HG03196 (cell line): Measurements from ENCODE around the gene COL27A1.

ENCODE experiments used
- ATAC-seq: cut with Tn5 transposase; IDR thresholded peaks from one replicate; pipeline ENCODE4 v1.9.1; 2021; ENCODE audit not compliant: unreplicated experiment

The COL27A1 gene

DNA sequence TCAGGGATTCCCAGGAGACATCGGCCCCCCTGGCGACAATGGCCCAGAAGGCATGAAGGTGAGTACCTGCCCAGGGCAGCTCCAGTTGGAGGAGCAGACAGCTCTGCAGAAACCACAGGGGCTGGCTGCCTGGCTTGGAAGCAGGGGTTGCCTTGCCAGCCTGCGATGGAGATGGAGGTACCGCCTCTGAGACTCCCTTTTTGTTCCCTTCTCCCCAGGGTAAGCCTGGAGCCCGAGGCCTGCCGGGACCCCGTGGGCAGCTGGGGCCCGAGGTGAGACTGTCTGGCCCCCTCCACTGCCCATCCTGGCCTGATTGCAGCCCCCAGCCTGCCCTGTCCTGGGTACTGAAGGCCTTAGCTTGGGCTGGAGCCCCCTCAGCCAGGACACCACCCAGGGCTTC is 84.9 kb downstream of the COL27A1 start:
- no peak for ATAC-seq

DNA sequence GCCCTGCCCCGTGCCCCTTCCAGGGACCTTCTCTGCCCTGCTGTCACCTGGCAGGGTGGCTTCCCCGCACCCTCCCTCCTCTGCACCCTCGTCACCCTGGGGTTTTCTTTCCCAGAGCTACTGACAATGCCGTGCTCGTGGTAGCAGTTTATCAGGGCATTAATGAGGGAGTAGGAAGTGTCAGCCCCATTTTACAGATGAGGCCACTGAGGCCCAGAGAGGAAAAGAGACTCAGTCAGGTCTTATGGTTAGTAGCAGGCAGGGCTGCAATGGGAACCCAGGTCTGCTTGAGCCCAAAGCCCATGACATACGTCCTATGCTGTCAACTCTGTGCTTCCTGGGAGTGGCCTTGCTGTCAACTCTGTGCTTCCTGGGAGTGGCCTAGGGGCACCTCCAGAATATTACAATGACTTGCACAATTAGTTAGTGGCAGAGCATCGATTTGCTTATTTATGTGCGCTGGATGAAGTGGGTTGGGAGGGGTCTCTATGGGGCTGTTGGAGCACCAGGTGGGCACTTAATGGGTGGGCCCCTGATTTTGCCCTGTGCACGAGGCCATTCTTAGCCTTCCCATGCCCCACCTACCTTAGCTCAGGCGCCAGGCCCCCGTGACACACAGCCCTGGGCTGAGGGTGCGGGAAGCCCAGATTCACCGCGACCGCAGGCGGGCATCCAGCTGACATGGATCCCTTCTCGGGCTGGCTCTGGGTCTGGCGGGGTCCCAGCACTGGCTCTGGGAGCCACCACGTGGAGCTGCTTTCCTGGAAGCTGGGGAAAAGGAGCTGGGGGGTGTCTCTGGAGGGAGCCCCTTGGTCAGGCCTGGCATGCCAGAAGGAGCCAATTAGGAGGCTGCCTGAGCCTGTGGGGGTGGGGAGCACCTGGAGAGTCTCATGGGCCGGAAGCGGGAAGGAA is 85.6 kb downstream of the COL27A1 start:
- no peak for ATAC-seq

DNA sequence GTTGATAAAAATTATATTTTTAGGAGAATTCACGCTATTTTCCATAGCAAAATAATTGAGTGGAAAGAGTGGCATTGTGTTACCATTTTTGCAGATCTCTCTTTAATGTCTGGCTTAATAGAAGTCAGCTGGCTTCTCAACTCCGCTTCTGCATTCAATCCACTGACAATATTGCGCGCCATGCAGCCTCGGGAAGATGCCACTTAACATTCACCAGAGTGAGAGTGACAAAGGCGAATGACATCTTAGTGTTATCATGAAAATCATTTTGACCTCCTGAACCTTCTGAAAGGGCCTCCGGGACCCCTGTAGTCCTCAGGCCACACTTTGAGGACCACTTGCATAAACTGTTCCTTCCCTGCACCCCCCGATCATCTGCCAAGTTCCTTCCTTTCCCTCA is 87.5 kb downstream of the COL27A1 start:
- ATAC-seq, result no peak

DNA sequence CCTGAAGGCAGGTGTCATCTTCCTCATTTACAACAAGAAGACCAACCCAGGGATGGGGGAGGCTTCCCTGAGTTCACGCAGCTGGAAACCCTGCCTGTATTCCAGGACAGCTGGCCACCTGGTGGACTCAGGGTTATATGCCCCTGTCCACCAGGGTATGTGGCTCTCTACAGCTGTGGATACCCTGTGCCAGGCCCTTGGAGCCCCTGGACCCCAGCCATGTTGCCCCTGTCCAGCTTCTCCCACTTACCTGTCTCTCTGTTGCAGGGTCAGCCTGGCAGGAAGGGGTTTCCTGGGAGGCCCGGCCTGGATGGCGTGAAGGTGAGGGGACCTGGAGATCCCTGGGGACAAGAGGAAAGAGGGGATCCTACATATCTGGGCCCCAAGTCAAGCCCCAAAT is 87.9 kb downstream of the COL27A1 start:
- ATAC-seq, result no peak

DNA sequence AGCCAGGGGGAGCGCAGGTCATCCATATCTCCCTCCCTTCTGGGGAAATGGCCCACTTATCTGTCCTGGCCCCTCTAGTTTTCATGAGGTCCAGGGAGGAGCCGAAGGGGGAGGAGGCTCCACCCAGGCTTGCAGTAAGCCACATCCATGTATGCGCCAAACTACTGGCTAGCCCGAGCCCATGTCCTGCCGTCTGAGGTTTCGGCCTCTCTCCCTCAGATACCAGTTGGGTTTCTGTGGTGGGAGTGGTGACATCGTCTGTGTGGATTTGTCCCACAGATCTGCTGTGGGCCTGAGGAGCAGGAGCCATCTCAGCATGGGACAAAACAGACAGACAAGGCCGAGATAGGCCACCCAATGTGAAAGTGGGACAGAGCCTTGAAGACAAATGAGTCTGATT is 89.2 kb downstream of the COL27A1 start:
- ATAC-seq, result no peak

DNA sequence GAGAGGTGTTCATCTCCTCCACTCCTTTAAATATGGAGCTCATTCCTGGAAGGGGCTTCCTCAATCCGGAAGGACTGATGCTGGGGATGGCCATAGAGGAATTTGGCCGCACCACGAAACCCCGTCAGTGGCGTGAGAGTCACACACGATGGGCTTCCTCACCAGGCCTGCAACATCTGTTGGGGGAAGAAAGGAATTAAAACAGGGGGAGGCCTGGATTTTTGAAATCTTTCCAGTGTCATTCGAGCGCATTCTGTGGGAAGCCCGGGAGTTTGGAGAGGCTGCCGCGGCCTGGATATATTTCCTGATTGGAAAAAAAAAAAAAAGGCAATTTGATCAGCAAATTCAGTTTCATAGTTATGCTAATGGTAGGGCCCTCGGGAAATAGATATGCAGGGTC is 91.2 kb downstream of the COL27A1 start:
- no peak for ATAC-seq

DNA sequence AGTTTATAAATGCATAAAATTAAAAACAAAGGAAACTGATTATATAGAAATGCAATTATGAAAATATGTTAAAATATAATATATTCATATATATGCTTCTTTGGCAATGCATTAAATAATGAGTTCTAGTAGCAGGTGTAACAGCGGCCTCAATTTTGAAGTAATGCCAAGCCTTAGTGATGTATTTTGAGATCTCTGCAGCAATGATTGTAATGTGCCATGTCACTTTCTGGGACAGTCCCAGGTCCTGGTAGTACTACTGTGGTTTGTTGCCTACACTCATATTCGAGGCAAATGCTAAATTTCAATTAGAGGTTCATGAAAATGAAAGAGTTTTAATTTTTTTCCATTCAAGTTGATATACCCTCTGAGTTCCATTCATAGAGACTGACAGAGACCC is 91.7 kb downstream of the COL27A1 start:
- no peak for ATAC-seq

DNA sequence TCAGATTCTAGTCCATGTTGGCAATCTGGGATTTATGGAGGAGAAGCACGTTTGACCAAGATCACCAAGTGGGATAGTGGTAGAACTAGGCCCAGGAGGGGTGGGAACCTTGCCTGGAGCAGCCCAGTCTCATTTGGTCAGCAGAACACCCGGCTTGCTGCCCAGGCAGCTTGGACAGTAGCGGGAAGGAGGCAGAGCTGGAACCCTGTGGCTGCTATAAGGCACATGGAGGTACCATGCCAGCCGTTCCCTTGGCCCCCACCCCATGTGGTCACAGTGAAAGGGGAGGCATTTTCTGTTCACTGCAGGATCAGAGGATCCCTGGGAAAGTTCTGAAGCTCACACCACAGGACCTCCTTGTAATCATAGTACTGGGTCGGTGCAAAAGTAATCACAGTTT is 92.2 kb downstream of the COL27A1 start:
- no peak for ATAC-seq

DNA sequence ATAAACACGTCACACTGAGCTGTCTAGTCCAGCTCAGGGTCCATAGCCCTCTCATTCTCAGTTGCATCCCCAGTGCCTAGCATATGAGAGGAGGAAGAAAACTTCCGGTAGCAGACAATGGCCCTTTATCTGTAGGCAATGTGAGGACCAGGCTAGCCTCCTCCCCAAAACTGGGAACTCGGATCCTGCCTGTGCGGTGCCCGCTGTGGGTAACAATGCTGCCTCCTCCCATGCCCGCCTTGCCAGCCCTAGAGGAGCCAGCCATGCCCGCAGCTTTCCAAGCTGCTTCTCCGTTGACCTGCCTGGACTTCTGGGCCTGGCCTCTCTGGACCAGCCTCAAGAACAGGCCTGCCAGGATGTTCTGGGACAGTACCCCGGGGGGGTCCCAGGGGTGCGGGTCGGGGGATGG is 93.0 kb downstream of the COL27A1 start:
- no peak for ATAC-seq

DNA sequence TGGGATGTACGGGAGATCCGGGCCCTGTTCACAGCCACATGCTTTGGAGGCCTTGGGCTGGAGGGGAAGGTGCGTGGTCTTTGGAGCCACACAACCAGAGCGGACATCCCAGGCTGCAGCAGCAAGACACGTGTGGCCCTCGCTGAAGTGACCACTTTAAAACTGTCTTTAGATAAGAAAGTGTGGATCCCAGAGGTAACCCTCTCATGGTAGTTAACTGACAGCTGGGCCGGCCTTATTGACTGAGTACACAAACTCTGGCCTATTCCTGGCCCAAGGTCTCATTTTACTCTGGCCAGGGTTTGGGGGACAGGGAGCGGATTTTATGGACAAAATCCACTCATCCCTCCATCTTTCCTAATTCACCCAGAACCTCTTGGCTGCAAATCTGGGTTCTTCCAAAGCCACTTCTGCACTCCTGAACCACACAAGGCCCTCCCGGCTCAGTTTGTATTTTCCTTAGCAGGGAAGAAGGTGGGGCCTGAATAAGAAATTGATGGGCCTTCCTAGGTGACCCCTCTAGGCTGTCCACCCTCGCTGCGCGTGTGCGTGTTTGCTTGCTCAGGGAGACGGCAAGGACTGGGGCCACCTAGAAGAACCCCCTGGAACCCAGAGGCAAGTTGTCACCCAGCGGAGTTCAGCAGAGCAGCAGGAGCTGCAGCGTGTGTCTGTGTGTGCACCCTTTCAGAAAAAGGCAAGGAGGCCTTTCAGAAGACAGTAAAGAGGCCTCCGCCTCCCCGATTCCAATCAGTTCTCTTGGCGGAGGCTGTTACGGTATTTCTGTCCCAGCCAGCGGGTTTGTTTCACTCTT is 94.3 kb downstream of the COL27A1 start:
- ATAC-seq, result no peak

DNA sequence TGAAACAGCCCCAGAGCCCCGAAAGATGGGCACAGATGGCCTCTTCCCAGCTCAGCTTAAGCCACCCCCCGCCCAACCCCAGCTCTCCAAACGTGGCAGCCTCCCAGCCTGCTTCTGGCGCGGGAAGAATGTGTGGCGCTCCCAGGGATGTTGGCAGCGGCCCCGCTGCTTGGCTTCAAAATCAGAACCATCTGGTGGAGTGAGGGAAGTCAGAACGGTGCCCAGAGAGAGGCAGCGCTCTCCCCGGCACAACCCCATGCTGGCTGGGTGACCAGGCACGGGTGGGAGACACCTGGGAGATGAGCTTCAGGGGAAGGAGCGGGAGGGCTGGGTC is 94.9 kb downstream of the COL27A1 start:
- no peak for ATAC-seq

DNA sequence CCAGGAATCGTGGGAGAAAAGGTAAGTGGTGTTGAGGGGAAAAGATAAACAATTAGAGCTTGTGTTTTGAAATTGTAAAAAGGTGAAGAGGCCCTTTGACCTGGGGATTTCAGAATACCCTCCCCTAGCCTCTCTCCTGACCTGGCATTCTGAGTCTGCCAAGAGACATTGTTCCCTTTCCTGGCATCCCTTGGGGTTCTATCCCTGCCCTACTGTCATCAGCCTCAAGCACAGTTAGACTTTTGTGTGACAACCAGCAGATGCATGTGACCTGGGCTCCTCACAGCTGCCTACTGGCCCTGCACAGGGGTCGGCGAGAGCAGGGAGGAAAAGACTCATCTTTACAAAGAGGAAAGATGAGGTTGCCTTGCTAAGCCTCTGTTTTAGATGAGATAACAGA is 95.3 kb downstream of the COL27A1 start:
- ATAC-seq, result no peak

DNA sequence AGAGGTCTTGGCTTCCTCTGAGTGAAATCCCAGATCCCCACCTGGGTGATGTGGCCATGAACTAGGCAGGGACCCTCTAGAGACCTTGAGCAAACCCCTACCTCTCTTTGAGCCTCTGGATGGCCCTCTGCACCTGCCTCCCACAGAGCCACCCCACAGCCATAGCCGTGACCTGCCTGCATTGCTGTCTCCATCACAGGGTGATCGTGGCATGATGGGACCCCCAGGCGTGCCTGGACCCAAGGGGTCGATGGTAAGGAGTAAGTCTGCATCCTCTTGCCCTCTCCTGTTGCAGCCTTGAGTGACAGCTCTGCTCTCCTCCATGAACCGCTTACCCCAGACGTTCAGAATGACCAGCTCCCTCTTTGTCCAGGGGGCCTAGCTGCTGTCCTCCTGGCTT is 97.1 kb downstream of the COL27A1 start:
- ATAC-seq, result no peak

DNA sequence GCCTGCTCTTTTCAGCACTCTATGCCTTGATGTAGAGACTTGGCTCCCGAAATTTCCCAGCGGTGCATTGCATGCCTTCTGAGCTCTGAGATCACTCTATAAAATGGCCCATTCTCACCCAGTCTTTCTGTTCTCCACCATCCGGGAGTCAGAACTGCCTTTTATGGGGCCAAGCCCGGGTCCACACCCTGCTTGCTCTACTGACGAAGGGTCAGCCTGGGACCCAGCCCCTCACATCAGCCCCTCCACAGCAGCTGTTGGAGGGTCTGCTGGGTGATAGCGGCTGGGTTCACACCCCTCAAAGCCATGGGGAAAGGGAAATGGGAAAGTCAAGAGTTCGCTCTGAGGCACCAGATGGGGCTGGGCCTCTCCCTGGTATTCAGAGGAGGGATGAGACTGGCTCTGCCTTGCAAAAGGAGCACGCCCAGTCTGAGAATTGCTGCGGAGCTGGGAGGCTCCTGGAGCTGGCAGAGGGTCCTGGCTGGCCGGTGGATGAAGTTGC is 101.5 kb downstream of the COL27A1 start:
- ATAC-seq, result no peak

DNA sequence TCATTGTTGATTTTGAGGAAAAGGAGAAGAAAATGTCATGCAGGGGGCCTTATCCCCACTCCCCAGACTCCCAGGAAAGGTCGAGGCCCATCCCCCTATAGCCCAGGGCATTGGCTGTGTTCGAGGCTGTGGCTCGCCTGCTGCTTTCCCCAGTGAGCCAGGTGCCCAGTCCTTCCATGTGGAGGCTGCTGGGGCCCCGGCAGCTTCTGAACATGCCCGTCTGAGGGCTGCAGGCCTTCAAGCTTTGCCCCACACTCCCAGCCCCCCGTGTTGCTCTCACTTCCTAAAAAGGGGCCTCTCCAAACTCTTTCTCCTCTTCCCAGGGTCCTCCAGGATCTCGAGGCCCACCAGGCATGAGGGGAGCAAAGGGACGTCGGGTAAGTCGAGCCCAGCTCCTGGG is 102.9 kb downstream of the COL27A1 start:
- no peak for ATAC-seq

DNA sequence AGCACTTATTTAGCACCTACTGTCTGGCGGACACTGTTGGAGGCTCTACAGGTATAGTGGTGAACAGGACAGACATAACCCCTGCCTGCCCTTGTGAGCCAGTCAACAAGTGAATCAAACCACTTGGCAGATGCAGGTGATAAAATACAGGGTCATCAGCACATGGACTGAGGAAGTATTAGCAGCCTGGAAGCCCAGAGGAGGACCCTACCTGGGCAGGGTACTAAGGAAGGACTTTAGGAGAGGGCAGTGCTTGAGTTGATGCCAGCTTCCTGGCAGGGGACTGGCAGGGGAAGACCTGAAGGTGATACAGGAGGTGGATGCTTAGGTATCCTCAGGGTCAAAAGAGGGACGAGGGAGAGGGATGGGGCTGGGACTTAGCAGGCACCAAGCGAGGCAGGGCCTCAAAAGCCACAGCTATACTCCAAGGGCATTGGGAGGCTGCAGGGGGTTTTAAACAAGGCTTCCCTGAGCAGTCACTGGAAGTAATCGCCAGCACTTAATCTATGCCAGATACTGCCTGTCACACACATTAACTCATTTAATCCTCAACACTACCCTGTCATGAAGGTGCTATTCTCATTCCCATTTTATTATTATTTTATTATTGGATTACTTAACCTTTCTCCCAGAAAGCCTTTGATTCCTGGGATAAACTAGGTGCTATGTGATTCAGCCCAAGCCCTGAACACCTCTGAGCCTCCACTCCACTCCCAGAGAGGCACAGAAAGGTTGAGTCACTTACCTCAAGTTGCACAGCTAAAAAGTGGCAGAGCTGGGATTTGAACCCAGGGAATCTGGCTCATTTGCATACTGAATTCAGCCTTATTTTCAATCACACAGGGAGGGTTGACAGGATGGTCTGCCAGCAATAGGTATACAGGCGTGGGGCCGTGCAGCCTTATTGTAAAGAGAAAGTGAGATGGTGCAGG is 103.8 kb downstream of the COL27A1 start:
- ATAC-seq, result no peak

DNA sequence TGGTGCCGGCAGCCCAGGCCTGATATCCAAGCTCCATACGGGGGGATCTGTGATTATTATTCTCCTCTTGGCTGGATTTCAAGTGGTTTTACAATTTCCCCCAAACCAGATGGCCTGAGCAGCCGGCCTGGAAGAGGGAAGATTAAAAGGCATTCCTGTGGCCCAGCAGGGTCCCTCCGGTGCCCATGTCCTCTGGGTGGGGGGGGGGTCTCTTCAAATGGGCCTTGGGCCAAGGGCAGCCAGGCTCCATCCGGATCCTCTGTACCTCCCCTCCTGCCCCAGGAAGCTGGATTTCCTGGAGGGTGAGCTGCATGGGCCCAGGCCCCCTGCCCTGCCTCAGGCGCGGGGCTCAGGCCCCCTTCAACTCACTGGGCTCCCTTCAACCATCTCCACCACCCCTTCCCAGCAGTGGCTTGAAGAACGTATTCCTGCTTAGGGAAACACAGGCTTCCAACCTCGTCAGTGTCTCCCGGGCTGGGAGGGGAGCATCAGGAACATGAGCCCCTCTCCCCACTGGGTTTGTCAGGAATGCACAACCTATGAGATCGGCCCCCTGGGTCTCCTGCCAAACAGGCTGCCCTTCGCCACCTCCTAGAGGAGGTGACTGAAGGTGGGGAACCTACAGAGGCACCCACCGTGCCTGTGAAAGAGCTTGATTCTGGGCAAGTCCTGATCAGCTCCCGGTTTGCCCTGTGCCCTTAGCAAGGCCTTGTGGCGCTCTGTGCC is 104.6 kb downstream of the COL27A1 start:
- ATAC-seq, result no peak

DNA sequence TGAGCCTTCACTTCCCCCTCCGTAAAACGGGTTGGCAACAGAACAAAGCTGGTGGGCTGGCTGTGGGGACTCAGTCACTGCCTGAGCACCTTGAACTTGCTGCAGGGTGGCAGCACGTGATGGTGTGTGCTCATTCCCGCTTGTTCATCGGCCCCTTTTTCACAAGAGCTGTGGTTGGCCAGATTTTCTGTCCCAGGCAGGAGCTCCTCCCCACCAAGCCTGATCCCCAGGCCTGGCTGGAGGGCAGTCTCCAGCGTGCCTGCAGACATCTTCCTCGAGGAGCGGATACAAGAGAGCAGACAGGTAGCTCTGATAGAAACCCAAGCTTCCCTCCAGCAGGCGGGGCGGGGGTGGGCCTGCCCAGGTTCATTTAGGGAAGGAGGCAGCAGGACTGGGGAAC is 105.7 kb downstream of the COL27A1 start:
- no peak for ATAC-seq

DNA sequence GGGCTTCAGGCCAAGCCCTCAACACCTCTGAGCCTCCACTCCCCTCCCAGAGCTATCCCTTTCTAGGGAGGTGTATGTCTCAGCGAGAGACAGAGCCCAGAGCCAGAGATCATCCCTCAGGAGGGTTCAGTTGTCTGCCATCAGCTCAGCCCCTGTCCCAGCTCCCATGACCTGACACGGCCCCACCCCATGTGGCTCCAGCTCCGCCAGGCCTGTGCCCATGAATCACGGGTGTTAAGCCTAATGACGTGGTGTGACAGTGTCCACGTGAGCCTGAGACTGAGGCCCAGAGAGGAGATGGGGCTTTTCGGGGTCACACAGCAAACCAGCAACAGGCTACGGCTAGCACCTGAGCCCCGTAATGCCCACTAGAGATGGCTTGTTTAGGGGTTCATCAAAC is 106.7 kb downstream of the COL27A1 start:
- ATAC-seq, result no peak

DNA sequence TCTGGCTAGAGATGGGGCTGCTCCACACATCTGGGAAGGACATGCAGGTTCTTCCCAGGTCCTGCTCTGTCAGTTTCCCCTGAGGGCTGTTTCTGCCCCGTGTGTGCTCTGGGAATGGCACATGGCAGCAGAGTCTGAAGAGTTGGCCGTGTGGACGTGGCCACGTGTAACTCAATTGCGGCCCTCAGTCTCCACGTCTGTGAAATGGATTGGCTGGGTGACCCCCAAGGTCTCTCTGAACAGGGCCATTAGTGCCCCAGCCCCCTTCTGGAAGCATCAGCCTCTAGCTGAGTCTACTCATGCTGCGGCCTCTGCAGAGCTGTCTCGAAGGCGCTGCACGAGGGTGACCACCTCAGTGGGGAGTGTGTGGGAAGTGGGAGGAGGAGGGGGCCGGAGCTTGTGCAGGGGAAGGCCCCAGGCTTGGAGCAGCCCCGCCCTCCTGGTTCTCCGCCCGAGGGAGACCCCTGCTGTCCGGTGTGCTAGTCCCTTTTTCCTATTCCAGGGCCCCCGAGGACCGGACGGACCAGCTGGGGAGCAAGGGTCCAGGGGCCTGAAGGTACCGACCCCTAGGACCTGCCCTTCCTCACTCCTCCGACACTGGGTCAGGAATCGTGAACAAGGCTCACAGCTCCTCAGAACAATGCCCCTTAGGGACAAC is 108.6 kb downstream of the COL27A1 start:
- ATAC-seq, result no peak
